IMR-90 (cell line): ENCODE results near the gene PRKAG2.

Source experiments
- CHD1 ChIP-seq: IDR thresholded peaks from 2 replicates; pipeline ENCODE4 v1.6.1; 2012; ENCODE audit warnings: low read depth, low read length, improper control_type of control experiment
- CTCF ChIP-seq: conservative IDR thresholded peaks from 2 replicates; pipeline ENCODE4 v1.5.1; 2012; ENCODE audit warnings: mild to moderate bottlenecking, low read depth, low read length, improper control_type of control experiment
- FOS ChIP-seq: fragments of 150-350 bp; IDR thresholded peaks from 2 replicates; pipeline ENCODE4 v1.6.1; 2016; ENCODE audit warnings: low read depth, low read length
- NFE2L2 ChIP-seq: fragments of 150-350 bp; IDR thresholded peaks from 2 replicates; pipeline ENCODE4 v1.6.1; 2016; ENCODE audit warnings: low read depth, mild to moderate bottlenecking, low read length
- POLR2A ChIP-seq: IDR thresholded peaks from 2 replicates; pipeline ENCODE4 v1.6.1; 2012; ENCODE audit warnings: mild to moderate bottlenecking, low read depth, low read length
- SMC3 ChIP-seq: fragments of 150-350 bp; IDR thresholded peaks from 2 replicates; pipeline ENCODE4 v1.6.1; 2016; ENCODE audit warnings: low read depth, mild to moderate bottlenecking, antibody characterized with exemption, low read length, moderate library complexity
- USF2 ChIP-seq: fragments of 150-350 bp; IDR thresholded peaks from 2 replicates; pipeline ENCODE4 v1.6.1; 2017; ENCODE audit warnings: mild to moderate bottlenecking, antibody characterized with exemption, low read length, low read depth

- TF ChIP-seq CTCF (no peak), POLR2A (no peak), SMC3 (no peak), NFE2L2 (no peak), CHD1 (no peak), FOS (no peak), USF2 (no peak)
Observed at GRCh38 chr7:151869109-151869428, 7.8 kb downstream of the PRKAG2 start.
